HG02642 (cell line): ENCODE results near the gene BCAR3.

ENCODE experiments used
- ATAC-seq: cut with Tn5 transposase; IDR thresholded peaks from one replicate; pipeline ENCODE4 v1.9.1; 2021; ENCODE audit warnings: mild to moderate bottlenecking; ENCODE audit not compliant: unreplicated experiment, poor library complexity

BCAR3 gene

DNA sequence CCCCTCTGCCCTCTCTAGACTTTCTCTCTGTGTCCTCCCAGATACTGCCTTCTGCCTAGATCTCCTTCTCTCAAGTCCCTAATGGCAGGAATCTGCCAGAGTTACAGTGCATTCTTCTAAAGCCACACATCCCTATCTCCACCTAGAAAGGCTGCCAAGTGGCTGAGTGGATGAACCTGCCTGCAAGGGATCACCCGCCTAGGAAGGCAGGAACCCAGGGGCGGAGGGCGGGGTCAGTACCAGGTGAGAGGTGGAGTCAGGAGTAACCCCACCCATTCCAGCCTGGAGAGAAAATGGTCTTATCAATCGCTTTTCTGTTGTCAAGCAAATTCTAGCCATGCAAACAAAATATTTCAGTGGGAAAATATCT, 60.8 kb downstream of the BCAR3 start:
- no peak for ATAC-seq

DNA sequence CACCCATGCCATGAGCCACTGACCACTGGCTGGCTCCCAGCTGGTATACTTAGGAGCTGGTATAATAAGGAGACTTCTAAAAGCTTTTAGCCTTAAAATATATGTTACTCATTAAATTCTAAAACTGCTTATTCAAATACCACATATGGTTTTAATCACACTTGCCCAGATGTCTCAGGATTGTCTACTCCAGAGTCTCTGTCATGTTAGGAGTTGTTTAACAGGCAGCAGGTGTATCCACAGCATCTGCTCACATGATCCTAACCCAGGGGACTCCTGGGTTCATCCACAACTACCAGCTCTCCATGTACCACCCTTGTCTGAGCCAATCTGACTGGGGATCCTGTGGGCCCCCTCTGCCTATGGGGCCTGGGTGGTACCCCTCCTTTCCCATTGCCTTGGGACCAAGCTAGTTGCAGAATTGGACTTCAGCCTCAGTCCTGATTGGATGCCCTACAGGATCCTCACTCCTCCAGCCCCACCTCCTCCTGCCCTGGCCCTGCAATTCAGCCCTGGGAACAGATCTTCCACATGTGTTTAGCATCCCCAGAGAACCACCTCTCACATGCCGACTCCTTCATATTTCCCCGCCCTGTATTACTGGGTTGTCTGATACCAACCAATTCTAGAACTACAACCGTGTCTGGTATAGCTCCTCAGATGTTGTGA, 61.3 kb downstream of the BCAR3 start:
- ATAC-seq, result no peak

DNA sequence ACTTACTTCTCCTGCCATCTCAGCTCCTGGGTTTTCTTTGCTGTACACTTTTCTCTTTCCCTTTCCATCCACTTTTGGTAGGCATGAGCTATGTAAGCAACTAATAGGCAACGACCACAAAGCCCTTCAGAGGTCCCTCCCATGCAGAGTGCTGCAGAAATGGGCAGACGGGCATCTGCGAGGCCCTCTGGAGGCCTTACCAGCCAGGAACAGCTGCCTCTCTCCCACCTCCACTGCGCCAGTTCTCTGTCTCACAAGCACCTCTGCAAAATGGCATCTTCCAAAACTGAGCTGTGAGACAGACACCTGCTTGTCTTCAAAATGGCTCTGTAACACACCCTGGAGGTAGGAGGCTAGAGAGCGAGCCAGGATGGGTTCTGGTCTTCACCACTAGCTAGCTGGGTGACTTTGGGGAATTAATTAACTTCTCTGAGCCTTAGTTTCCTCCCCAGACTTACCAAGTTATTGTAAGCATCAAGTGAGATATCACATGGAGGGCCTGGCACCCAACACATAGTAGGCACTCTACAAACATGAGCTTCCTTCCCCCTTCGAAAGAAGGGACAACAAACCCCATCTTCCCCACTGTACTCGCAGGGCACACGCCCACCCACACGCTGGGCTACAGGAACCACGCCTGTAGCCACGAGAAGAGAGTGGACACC, 62.0 kb downstream of the BCAR3 start:
- ATAC-seq, result no peak

DNA sequence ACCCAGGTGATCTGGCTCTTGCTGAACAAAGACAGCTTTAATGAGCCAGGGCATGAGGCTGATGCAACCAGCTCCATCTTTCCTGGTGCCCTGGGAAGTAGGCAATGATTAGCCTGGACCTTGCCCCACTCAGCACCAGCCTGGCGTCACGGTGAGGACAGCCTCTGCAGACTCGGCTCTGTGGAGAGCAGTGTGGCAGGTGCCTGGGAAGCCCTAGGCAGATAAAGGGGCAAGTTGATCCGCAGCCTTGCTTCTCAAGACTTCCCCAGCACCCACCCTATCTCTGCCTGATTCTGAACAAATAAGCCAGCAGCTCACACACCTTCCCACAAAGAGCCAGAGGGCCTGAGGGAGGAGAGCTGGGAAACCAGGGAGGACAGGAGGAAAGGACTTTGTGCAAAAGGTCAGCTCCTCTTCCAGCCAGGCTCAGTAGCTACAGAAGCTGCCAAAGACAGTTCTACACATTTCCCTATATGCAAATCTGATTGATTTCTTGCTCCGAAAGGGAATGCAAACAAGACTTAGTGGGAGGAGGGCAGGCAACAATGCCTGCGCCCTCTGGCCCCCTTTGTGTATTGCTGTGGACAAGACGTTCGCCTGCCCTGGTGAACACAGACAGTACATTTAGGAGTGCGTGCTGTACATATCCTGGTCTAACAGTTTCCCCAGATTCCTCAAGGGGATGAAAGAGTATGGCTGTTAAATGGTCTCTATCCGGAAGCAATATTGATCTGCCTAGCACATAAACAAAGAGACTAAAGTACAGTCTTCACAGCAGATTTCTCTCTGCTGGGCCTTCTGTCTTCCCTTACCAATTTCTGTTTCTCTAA, 63.8 kb downstream of the BCAR3 start:
- no peak for ATAC-seq

DNA sequence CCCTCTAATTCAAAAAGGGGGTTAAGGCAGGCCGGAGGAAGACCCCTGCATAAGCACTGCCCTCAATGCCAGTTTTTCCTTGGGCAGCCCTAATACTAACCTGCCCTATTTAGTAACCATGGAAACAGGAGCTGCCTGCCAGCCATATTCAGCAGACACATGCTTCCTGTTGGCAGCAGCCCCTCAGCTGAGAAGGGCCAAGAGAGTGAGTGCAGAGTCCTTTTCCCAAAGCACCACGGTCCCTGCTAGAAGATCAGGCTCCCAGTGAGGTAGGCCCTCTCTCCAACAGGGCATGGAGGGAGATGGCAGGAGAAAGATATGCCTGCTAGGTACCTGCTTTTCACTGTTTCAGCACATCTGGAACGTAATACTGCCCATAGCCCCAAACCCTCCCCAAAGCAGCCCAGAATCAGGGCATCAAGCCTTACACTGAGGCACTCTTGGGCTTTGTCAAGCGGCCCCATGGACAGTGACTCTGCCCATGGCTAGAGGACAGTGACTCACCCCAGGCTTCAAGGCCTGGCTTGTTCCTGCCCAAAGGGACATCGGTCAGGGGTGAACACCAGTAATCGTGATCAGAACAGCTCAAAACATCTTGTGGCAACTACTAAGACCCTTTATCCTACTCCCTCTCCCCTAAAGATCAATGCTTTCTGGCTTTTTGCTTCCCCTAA, 64.5 kb downstream of the BCAR3 start:
- ATAC-seq, result no peak

DNA sequence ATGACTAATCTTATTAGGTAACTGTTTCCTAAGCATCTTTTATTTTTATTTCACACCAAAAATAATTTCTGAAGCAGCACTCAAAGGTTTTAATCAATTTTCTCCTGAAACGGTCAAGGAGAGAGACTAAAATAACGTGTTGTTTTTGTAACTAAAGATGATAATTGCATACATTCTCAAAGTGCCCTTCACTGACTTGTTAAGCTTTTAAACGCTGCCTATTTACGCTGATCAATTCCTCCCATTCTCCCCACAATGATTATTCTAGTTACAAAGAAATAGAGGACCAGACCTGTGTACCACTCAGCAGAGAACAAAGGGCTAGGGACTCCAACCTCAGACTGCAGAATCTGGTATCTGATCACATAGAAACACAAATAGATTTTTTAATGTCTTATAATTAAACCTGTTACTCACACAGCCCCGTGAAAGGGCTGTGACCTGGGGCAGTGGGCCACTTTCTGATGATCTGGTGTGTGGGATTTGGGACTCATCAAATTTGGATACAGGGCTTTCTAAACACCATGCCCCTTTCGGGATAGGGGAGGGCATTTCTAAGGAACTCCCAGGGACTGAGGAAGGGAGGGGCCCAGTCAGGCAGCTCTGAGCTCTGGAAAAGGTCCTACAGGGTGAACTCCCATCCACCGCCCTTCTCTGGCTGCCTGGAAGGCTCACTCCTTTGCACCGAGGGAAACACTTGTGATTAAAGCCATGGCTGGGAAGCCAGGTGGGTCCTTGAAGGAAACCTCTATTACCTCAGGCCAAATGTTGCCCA, 65.2 kb downstream of the BCAR3 start:
- ATAC-seq, result no peak

DNA sequence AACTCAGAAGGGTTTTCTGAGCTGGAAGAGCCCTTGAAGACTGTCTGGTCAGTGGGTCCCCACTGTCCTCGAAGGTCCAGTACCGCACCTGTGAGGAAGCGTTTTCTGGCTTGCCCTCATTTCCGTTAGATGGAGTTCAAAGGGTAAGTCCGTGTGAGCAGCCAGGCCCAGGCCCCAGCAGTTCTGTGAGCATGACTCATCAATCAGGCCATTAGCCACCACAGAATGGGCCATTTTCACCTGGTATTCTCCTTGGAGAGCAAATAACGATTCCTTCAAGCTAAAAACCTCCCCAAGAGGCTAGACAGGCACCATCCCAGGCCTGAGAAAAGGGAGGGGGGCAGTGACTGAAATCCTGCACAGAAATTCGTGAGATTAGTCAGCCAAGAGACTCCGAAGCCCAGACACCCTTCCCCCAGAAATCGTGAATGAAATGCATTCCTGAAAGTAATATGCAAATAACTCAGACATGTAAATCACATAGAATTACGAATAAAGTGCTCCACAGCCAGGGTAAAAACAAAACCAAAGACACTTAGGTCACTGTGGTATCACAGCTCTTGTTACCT, 66.0 kb downstream of the BCAR3 start:
- ATAC-seq, result peak; percentile 75

DNA sequence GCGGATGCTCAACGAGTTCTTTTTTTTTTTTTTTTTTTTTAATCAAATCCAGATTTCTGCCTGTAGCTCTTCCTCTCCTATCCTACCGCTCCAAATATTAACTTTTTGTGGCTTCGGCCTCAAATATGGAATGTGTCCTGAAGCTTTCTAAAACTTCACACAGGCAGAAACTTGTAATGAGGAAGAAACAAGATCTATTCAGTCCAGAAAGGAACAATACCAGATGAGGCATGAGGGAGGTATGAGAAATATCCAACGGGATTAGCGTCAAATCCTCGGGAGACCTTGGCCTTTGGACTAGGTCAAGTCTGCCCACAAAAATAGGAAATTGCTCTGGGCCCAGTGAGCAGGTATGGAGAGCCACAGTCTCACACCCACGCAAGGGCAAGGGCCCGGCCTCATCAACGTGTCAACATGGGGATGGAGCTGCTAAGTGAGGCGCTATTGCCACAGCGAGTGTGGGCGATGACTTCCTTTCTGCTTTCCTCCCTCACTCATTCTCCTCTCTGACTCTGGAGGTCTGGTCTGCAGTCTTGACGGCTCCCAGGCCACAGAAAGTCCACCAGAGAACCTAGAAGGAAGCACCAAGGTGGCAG, 66.6 kb downstream of the BCAR3 start:
- peak; percentile 54 for ATAC-seq

DNA sequence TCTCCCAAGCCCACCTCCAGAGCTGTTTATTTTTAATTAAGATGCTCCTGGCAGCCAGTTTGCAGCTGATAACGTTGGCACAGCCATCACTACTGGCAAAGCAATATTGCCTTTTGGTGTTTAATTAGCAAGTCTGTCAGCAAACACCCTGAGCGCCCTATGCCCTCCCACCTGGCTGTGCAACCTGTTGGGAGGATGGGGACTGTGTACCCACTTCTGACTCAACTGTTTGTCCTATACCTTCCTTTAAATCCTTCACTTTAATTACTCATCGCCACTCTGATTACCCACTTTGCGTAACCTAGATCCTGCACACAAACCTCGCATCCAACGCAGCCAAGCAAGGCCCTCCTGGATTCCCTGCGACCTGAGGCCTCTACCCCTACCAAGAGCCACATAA, 67.1 kb downstream of the BCAR3 start:
- ATAC-seq, result no peak

DNA sequence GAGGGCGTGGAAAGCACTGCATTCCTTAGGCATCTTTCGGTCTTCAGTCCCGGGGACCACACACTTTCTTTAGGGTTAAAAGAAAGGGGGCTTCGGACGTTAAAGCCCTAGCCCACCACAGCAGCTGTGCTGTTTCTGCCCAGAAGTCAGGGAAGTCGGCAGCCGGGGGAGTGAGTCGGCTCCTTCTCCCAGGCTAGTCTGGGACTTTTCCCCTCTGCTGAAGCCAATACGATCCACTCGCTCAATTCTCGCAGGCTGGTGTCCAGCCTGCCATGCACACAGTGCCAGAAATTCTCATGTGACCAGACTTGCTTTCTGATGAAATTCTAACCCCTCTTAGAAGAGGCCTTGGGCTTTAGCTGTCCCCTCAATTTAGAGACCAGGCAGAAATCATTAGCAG, 67.7 kb downstream of the BCAR3 start:
- ATAC-seq, result no peak

DNA sequence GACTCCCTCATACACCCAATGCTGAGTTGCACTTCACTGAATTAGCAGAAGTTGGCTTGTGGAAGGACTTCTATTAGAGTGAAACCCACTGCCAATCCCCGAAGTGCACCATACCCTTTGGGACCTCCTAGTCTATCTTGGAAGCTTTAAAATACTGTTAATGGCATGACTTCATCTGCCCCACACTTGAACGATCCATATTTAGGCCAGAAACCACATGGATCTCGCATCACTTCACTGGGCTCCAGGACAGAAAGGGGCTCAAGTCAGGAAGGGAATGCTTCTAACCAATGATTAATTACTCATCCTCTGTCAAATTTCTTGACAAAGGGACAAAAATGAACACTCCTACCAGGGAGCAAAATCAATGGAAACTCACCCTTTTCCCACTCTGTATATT, 69.1 kb downstream of the BCAR3 start:
- no peak for ATAC-seq

DNA sequence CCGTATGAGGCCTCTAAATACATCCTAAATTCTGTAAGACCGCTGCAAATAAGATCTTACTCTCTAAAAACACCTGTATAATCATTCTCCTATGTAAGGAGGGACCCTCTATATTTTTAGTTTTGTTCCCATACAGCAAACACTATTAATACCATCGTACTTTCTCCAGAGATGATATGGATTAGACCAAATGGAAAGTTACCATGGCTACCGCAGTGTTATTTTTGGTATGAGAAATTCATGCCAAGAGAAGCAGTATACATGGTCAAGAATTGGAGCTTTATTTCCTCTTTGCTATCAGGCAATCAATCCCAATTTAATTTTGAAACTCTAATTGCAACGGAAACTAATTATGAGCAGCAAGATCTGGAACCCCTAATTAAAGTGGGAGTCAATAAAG, 70.0 kb downstream of the BCAR3 start:
- no peak for ATAC-seq

DNA sequence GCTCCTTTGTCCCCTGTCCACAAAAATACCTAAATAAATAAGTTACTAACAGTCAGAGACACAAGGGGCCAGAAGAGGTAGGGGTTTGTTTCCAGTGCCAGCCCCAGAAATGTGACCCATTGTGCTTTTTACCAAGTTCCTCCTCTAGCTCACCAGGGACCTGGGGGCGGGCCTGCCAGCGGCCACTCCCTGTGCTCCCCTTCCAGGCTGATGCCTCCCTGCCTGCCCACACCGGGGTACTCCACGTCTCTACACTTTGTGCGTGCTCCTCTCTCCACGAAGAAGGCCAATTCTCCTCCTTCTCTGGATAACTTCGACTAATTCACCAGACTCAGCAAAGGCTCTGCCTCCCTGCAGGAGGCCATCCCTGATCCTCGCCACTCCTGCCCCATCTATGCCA, 72.1 kb downstream of the BCAR3 start:
- ATAC-seq, result no peak

DNA sequence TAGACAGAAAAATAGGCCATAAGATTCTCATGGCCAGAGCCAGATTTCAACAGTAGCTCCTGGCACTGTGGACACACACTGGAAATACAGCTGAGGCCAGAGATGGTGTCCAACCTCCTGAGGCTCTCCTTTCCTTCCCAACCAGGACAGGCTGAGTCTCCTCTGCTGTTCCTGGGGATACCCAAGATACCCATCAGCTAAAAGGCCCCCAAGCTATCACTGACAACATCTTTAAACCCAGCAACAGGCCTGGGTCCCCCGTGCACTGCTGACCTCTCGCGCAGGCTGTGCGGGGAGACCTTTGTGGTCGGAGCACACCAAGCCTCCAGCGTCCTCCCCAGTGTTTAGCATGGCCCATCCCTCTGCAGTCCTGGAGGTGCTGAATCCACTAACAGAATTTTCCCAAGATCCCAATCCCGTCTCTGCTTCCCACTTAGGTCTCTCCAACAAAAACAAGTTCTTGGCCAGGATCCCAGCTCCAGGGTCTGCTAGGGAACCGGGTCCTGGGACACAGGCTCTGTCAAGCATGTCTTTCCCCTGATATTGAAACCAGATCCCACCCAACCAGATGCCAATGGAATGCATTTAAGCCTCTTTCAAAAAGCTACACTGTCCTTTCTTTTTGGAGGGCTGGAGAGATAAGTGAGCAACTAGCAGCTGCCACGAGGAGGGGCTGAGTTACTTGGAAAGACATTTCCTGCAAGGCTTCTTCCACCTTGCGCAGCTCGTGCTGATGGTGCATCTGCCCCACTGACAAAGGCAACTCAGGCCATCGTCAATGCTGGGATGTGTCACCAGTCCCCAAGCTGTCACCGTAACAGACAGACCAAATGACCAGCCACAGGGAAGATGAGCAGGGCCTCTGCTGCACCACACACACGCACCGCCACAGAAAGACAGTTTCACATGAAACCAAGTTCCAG, 73.2 kb downstream of the BCAR3 start:
- peak; percentile 35 for ATAC-seq

DNA sequence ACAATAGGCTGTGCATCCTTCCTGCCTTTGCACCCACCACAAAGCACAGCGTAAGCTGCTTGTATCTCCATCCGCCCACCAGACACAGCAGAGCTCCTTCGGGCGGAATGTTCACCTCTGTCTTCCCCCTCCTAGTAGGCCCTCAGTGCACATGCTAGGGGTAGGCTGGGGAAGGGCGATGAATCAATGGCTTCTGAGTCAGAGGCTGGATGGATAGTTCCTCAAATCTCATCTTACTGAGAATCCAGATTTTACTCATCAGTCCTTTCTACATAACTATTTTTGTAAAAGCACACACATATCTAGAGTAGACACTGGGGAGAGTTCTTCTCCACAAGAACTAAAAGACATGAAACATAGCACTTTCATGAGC, 73.8 kb downstream of the BCAR3 start:
- peak; percentile 94 for ATAC-seq

DNA sequence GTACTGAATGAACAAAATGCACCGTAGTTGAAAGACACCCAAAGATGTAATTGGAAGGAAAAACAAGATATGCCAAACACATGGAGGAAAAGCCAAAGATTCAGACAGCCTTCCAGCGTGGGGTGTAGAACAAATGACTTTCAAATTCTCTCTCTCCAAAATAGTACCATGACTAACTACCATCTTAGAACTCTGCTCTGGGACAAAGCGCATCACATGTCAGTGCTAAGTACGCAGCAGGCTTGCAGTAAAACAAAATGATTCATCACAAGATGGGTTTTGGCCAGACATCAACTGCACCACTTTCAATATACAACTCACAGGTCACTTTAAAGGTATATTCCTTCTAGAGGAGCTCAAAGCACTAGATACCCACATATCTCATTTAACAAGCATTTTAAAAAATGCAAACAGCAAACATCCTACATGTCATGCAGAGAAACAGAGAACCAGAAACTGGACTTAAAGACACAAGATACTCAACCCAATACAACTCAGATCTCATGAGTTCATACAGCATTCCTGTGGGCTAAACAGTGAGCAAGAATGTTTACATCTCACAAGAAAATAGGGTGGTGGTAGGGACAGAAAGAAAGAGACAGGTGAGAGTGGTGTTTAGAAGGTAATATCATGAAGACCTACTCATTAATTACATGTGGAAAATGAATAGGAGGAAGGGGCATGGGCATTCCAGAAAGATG, 75.7 kb downstream of the BCAR3 start:
- no peak for ATAC-seq

DNA sequence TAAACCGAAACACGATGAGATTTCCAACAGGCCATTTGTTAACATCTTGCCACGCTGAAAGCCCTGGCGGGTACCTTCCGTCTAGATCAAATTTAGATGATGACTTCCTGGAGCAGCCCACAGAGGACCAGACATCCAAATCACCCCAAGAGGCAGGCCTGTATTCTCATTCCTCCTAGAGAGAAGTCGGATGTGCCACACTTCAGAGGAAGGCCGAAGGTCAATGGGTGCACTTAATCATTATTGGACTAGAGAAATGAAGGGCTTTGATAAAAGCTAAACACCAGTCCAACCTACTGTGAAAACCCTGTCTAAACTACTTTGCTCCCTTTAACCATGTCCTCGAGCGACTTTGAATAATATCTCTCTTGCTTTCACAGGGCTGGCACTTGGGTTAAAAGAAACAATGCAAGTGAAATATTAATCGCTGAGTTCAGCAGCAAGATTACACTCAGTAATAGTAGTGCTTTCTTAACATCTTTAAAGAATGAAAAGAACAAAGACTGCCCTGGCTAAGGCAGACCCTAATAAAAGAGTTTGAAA, 76.5 kb downstream of the BCAR3 start:
- ATAC-seq, result no peak

DNA sequence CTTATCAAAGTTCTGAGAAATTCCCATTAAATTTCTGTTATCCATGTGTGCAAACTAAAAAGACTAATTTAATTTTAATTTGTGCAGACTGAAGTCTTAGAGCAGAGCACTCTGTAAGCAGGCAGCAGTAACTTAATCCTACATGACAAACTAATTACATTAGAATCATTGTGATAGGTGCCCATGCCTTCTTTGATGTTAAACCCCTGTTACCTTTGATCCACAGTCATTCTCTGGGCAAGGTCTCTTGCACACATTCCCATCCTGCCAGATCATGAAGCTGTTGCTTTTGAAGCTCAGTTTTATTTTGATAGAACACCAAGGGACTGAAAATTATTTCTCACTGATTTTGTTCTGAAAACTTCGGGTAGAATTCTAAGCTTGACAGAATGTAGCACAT, 77.2 kb downstream of the BCAR3 start:
- ATAC-seq, result no peak
